ENCODE measurements around the gene GNA12. TPM values are rescaled to one million over a fixed set of nuclear protein-coding genes. Genes with fewer than 3 reads are reported as not detected.
"Not testable (repeated sequence)": the region's sequence is repeated elsewhere in the genome, so short reads cannot be mapped to it uniquely, and the experiment has no call there.

The GNA12 gene
- total and polyA plus RNA-seq, 12 donors = 8.2 to 65.1 (median 42.9) TPM

DNA sequence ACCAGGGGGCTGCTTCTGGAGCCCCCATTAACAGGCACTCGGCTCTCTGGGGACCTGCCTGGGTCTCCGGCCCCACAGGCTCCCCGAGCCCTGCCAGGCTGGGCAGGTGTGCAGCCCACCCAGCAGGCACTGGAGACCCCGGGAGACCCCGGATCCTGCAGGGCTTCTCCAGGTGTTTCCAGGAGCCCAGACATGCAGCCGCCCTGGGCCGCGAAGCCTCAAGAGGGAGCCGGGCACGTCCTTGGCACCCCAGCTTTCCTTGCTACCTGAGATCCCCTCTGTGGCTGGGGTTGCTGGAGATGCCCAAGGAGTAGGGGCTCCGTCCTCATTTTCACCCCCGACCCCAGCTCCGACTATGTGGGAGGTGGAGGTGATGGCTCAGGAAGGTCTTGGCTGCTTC is 163.9 kb downstream of the GNA12 start:
- no peaks in the 10 kb centered on the region for H3K27me3 ChIP-seq
- WGBS, 4 donors = 80 to 87% (median 82%) methylated on average over 3 to 13 of the region's 13 CpGs; no CpG with 5 or more reads in 1 of the 4 donors
- intact Hi-C loops (cut with DNase I) = loop anchor here (10.0 kb wide), 2 partner anchors 115 to 205 kb away; partner anchors contain the start of gene GRIFIN (in 1 of the 2)

DNA sequence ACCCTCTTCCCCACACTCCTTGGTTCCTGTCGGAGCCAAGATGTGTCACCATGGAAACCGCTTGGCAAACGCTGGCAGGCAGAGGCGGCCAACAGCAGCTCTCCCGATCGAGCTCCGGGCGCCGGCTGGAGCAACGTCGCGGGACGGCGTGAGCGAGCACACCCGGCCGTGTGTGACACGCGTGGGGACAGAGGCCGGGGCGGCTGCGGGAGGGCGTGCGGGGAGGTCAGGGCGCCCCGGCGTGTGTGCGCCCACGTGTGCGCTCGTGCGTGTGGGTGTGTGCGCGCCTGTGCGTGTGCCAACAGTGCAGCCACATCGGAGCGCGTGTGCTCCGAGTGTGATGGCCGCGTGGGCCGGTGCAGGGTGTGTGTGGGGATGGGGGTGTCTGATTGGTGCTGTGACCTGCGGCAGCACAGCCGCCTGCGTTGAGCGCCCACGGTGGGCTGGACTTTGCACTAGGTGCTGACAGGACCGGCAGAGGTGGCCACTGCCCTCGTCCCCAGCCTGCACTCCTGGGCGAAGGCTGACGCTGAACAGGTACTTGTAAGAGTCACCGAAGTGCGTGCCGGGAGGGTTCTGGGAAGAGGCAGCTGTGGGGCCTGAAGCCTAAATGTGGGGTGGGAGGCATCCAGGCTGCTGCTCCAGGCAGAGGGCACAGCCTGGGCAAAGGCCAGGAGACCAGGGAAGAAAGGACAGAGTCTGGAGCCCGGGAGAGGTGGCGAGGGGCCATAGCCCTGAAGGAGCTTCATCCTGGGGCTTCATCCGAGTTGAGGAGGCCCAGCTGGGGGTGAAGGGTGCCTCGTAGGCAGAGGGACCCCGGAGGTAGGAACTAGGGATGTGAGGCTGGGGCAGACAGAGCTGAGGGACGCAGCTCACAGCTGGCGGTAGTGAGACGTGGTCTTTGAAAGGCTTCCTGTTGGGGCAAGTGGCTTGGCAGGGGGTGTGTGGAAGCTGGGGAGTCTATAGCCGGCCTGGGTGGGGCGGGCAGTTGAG is 164.7 kb downstream of the GNA12 start:
- WGBS, 4 donors = 74 to 88% (median 77%) methylated on average over 18 to 64 of the region's 64 CpGs
- not testable (repeated sequence) for H3K27me3 ChIP-seq; H3K9me3 ChIP-seq (replicated peaks in 1 of 3); DNase-seq; H3K36me3 ChIP-seq (replicated peaks in 1 of 2); H3K27ac ChIP-seq; H3K4me1 ChIP-seq (replicated peaks in 1 of 2); H3K4me3 ChIP-seq
- intact Hi-C loops (cut with DNase I) = loop anchor here (10.0 kb wide), 2 partner anchors 115 to 205 kb away; partner anchors contain the start of gene GRIFIN (in 1 of the 2)

More for the DNA sequence above, 163.9 kb downstream of the GNA12 start:
- no peak overlapping the region for H3K27ac ChIP-seq
- no peak overlapping the region for H3K4me3 ChIP-seq
- H3K36me3 ChIP-seq (replicated peaks in 1 of 2) = no peaks in the 10 kb centered on the region
- no peak for TF ChIP-seq POLR2A (IDR thresholded peaks at IDR 0.05)
- TF ChIP-seq, protein P1, sequence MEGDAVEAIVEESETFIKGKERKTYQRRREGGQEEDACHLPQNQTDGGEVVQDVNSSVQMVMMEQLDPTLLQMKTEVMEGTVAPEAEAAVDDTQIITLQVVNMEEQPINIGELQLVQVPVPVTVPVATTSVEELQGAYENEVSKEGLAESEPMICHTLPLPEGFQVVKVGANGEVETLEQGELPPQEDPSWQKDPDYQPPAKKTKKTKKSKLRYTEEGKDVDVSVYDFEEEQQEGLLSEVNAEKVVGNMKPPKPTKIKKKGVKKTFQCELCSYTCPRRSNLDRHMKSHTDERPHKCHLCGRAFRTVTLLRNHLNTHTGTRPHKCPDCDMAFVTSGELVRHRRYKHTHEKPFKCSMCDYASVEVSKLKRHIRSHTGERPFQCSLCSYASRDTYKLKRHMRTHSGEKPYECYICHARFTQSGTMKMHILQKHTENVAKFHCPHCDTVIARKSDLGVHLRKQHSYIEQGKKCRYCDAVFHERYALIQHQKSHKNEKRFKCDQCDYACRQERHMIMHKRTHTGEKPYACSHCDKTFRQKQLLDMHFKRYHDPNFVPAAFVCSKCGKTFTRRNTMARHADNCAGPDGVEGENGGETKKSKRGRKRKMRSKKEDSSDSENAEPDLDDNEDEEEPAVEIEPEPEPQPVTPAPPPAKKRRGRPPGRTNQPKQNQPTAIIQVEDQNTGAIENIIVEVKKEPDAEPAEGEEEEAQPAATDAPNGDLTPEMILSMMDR (IDR thresholded peaks at IDR 0.05) = no peak
- no peaks in the 10 kb centered on the region for H3K4me1 ChIP-seq (replicated peaks in 1 of 2)
- DNase-seq = no peak
- no peaks in the 10 kb centered on the region for H3K9me3 ChIP-seq (replicated peaks in 1 of 3)

DNA sequence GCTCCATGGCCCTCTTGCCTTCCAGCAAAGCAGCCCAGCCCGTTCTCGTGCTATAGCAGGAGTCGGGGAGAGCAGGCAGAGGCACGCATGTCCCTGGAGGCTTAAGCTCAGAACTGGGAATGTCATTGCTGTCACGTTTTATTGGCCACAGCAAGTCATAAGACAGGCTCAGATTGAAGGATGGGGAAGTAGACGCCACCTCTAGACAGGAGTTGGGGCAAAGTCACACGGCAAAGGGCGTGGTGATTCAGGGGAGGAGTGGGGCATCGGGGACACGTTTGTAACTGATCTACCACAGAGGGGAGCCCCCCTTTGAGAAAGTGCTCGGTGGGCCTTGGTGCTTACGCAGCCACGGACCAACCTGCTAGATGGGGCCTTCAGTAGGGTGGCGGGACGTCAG is 165.7 kb downstream of the GNA12 start:
- H3K27ac ChIP-seq; H3K27me3 ChIP-seq; intact Hi-C loops (cut with DNase I); H3K9me3 ChIP-seq (replicated peaks in 1 of 3); H3K4me3 ChIP-seq; H3K4me1 ChIP-seq (replicated peaks in 1 of 2); H3K36me3 ChIP-seq (replicated peaks in 1 of 2); DNase-seq: not testable (repeated sequence)
- WGBS, 4 donors = 83 to 89% (median 88%) methylated on average over 10 to 13 of the region's 15 CpGs

Other genes starting within 250 kb of the GNA12 start
- 10 to 100 TPM in 8 of 9 donors, 1 to 10 TPM in 1; 5.2 to 86.3 (median 59.4) TPM for gene TTYH3, start 212.3 kb downstream of the GNA12 start, total RNA-seq
- 10 to 100 TPM in 2 of 3 donors, 1 to 10 TPM in 1; 5.4 to 38.4 (median 21.3) TPM for gene TTYH3, start 212.3 kb downstream of the GNA12 start, polyA plus RNA-seq
- under 1 TPM in 3 of 9 donors, not detected in 6; 0.06 to 0.36 (median 0.14) TPM for gene AMZ1, start 156.1 kb downstream of the GNA12 start, total RNA-seq
- under 1 TPM; 0.07 to 0.32 (median 0.07) TPM for gene AMZ1, start 156.1 kb downstream of the GNA12 start, polyA plus RNA-seq
- gene CARD11, start 199.6 kb upstream of the GNA12 start, total RNA-seq = 10 to 100 TPM in 1 of 9 donors, 1 to 10 TPM in 7, under 1 TPM in 1; 0.61 to 19.3 (median 2.9) TPM
- 1 to 10 TPM in 2 of 3 donors, under 1 TPM in 1; 0.82 to 4.7 (median 1.9) TPM for gene CARD11, start 199.6 kb upstream of the GNA12 start, polyA plus RNA-seq

Measured in adrenal gland (tissue), 12 donors.